ENCODE results near the gene MYH10.

Gene MYH10

GRCh38 chr17:8482546-8482945 is 148.0 kb downstream of the MYH10 start:
- TF ChIP-seq CTCF (IDR thresholded peaks at IDR 0.05; ENCODE audit: poor library complexity, severe bottlenecking) = no peak
- DNase-seq (ENCODE audit: low spot score) (no peak), ATAC-seq (ENCODE audit: low read depth) (no peak)
- Histone ChIP-seq H3K27ac (ENCODE audit: poor library complexity, severe bottlenecking) (no peak overlapping the region), H3K4me1 (ENCODE audit: insufficient read depth, poor library complexity, severe bottlenecking) (no peaks in the 10 kb centered on the region), H3K4me3 (ENCODE audit: severe bottlenecking) (no peak overlapping the region), H3K27me3 (ENCODE audit: insufficient read depth, poor library complexity, severe bottlenecking) (no peaks in the 10 kb centered on the region), H3K9me3 (ENCODE audit: severe bottlenecking) (no peaks in the 10 kb centered on the region), H3K36me3 (ENCODE audit: low read depth) (peaks cover 89% of the 10 kb centered on the region)

- no peak for ATAC-seq (ENCODE audit: low read depth)
- no peak overlapping the region for H3K4me3 ChIP-seq (ENCODE audit: severe bottlenecking)
- H3K36me3 ChIP-seq (ENCODE audit: low read depth) = peaks cover 89% of the 10 kb centered on the region
- no peaks in the 10 kb centered on the region for H3K4me1 ChIP-seq (ENCODE audit: insufficient read depth, poor library complexity, severe bottlenecking)
- H3K27me3 ChIP-seq (ENCODE audit: insufficient read depth, poor library complexity, severe bottlenecking) = no peaks in the 10 kb centered on the region
- no peak overlapping the region for H3K27ac ChIP-seq (ENCODE audit: poor library complexity, severe bottlenecking)
- no peak for DNase-seq (ENCODE audit: low spot score)
- TF ChIP-seq CTCF (IDR thresholded peaks at IDR 0.05; ENCODE audit: poor library complexity, severe bottlenecking) = no peak
- no peaks in the 10 kb centered on the region for H3K9me3 ChIP-seq (ENCODE audit: severe bottlenecking)
These were observed 148.8 kb downstream of the MYH10 start for GRCh38 chr17:8481703-8482102.

- TF ChIP-seq CTCF (IDR thresholded peaks at IDR 0.05; ENCODE audit: poor library complexity, severe bottlenecking) = no peak
- H3K9me3 ChIP-seq (ENCODE audit: severe bottlenecking) = no peaks in the 10 kb centered on the region
- no peaks in the 10 kb centered on the region for H3K4me1 ChIP-seq (ENCODE audit: insufficient read depth, poor library complexity, severe bottlenecking)
- H3K36me3 ChIP-seq (ENCODE audit: low read depth) = peaks cover 89% of the 10 kb centered on the region
- no peaks in the 10 kb centered on the region for H3K27me3 ChIP-seq (ENCODE audit: insufficient read depth, poor library complexity, severe bottlenecking)
- H3K4me3 ChIP-seq (ENCODE audit: severe bottlenecking) = no peak overlapping the region
- H3K27ac ChIP-seq (ENCODE audit: poor library complexity, severe bottlenecking) = no peak overlapping the region
- DNase-seq (ENCODE audit: low spot score) (no peak), ATAC-seq (ENCODE audit: low read depth) (no peak)
These were observed 149.4 kb downstream of the MYH10 start for GRCh38 chr17:8481089-8481488.

DNA sequence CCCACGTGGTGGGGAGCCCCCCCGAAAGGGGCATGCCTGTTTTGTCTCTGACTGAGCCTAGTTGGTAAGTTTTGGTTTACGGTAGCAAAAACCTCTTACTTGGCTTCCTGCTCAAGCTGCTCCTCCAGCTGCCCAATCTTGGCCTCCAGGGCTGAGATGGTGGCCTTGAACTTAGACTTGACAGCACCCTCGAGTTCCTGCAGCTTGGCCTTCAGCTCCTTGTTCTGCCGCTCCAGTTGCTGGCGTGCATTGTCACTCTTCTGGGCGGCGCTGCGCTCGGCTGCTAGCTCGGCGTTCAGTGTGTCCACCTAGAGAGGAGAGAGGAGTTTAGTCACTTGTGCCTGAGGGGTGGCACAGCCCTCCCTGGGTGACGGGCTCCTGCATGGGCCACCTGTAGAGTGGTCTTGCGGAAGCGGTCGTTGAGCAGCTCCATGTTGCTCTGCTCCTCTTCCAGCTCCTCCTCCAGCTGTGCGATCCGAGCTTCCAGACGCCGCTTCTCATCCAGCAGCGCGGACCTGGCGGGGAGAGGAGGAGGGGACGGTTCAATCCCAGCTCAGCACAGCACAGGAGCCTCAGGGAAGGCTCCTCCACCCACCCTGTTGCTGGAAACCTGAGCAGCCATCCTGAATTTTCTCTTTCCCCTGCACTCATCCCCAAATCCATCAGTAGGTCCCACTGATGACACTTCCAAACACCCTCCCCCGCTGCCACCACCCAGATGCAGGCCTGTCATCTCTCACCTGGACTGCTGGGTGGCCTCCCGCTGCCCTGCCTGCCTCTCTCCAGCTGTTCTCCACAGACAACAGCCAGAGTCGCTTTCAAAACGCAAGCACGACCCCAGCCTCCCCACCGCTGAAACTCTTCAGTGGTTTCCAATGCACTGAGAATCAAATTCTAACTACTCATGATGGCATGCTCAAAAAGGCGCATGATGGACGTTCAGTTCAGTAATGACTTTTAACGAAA is 150.2 kb downstream of the MYH10 start:
- no peak for TF ChIP-seq CTCF (IDR thresholded peaks at IDR 0.05; ENCODE audit: poor library complexity, severe bottlenecking)
- Histone ChIP-seq H3K27ac (ENCODE audit: poor library complexity, severe bottlenecking) (no peak overlapping the region), H3K4me3 (ENCODE audit: severe bottlenecking) (no peak overlapping the region), H3K9me3 (ENCODE audit: severe bottlenecking) (no peaks in the 10 kb centered on the region), H3K36me3 (ENCODE audit: low read depth) (peaks cover 89% of the 10 kb centered on the region), H3K27me3 (ENCODE audit: insufficient read depth, poor library complexity, severe bottlenecking) (no peaks in the 10 kb centered on the region), H3K4me1 (ENCODE audit: insufficient read depth, poor library complexity, severe bottlenecking) (no peaks in the 10 kb centered on the region)
- ATAC-seq (ENCODE audit: low read depth) = no peak
- no peak for DNase-seq (ENCODE audit: low spot score)

GRCh38 chr17:8479431-8479947 is 151.0 kb downstream of the MYH10 start:
- Histone ChIP-seq H3K27me3 (ENCODE audit: insufficient read depth, poor library complexity, severe bottlenecking) (no peaks in the 10 kb centered on the region), H3K4me3 (ENCODE audit: severe bottlenecking) (no peak overlapping the region), H3K27ac (ENCODE audit: poor library complexity, severe bottlenecking) (no peak overlapping the region), H3K4me1 (ENCODE audit: insufficient read depth, poor library complexity, severe bottlenecking) (no peaks in the 10 kb centered on the region), H3K9me3 (ENCODE audit: severe bottlenecking) (no peaks in the 10 kb centered on the region), H3K36me3 (ENCODE audit: low read depth) (peaks cover 89% of the 10 kb centered on the region)
- DNase-seq (ENCODE audit: low spot score) (no peak), ATAC-seq (ENCODE audit: low read depth) (no peak)
- TF ChIP-seq CTCF (IDR thresholded peaks at IDR 0.05; ENCODE audit: poor library complexity, severe bottlenecking) = no peak

Data from RWPE2 (cell line).